ENCODE data around the gene SLCO4A1. TPM values are rescaled to one million over a fixed set of nuclear protein-coding genes. Genes with fewer than 3 reads are reported as not detected.

The SLCO4A1 gene
- total and polyA plus RNA-seq, 2 donors (not counting 1 experiment from before 2014, with no cell fraction given): 0.50 TPM; not detected in 1

GRCh38 chr20:62696989-62697388, 54.7 kb downstream of the SLCO4A1 start:
- Histone ChIP-seq H3K4me3 (replicated peaks in 1 of 4; ENCODE audit: control extremely low read depth in 1 of 4, insufficient read depth in 1 of 4, low read depth in 3 of 4, low read length in 4 of 4) (no peak overlapping the region), H3K27me3 (ENCODE audit: control insufficient read depth, insufficient read depth, low read length) (peaks cover 7% of the 10 kb centered on the region)
- no peak for DNase-seq (ENCODE audit: low read depth in 2 of 2)

DNA sequence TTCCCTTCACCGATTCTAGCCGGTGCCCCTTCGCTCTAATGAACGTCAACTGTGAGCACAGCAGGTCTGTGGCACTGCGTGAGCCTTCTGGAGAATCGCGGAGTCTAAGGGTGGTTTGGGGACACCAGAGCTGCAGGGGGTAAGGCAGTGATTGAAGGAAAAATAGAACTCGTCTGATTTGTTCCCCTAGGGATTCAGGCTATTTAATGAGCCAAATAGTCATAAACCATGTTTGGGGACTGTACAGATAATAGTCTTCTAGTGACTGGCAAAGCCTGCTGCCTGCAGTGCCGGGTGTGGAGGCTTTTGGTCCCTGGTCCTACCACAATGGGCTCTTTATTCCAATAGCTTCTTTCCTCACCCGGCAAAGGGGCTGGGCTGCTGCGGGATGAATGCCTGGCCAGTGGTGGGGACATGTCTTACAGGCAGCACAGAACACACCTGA, 55.2 kb downstream of the SLCO4A1 start:
- H3K9me3 ChIP-seq (ENCODE audit: control insufficient read depth, insufficient read depth, low read depth, low read length): no peaks in the 10 kb centered on the region
- no peak for TF ChIP-seq EZH2 (IDR thresholded peaks at IDR 0.05; ENCODE audit: low read length, missing control alignments)
- TF ChIP-seq, protein P1, sequence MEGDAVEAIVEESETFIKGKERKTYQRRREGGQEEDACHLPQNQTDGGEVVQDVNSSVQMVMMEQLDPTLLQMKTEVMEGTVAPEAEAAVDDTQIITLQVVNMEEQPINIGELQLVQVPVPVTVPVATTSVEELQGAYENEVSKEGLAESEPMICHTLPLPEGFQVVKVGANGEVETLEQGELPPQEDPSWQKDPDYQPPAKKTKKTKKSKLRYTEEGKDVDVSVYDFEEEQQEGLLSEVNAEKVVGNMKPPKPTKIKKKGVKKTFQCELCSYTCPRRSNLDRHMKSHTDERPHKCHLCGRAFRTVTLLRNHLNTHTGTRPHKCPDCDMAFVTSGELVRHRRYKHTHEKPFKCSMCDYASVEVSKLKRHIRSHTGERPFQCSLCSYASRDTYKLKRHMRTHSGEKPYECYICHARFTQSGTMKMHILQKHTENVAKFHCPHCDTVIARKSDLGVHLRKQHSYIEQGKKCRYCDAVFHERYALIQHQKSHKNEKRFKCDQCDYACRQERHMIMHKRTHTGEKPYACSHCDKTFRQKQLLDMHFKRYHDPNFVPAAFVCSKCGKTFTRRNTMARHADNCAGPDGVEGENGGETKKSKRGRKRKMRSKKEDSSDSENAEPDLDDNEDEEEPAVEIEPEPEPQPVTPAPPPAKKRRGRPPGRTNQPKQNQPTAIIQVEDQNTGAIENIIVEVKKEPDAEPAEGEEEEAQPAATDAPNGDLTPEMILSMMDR (conservative IDR thresholded peaks at IDR 0.05 in 1 of 2, IDR thresholded peaks at IDR 0.05 in 1 of 2; ENCODE audit: low read depth in 1 of 2, low read length in 2 of 2): no peak
- no peak overlapping the region for H3K9ac ChIP-seq (ENCODE audit: insufficient read depth, low read length)
- H3K27ac ChIP-seq (ENCODE audit: insufficient read depth, low read length): no peak overlapping the region
- no peak overlapping the region for H2AFZ ChIP-seq (ENCODE audit: low read length)
- no peak overlapping the region for H3K4me3 ChIP-seq (replicated peaks in 1 of 4; ENCODE audit: control extremely low read depth in 1 of 4, insufficient read depth in 1 of 4, low read depth in 3 of 4, low read length in 4 of 4)
- H3K4me2 ChIP-seq (ENCODE audit: extremely low read depth, insufficient read depth, low read length): no peak overlapping the region
- no peak for DNase-seq (ENCODE audit: low read depth in 2 of 2)
- H3K79me2 ChIP-seq (ENCODE audit: control insufficient read depth, insufficient read depth, low read length): no peaks in the 10 kb centered on the region
- no peaks in the 10 kb centered on the region for H3K36me3 ChIP-seq (ENCODE audit: control insufficient read depth, insufficient read depth, low read length)
- no peaks in the 10 kb centered on the region for H3K4me1 ChIP-seq (ENCODE audit: control insufficient read depth, extremely low read depth, insufficient read depth, low read length)
- peaks cover 7% of the 10 kb centered on the region for H3K27me3 ChIP-seq (ENCODE audit: control insufficient read depth, insufficient read depth, low read length)
- H4K20me1 ChIP-seq (ENCODE audit: control insufficient read depth, extremely low read depth, insufficient read depth, low read length): no peaks in the 10 kb centered on the region

More at GRCh38 chr20:62696989-62697388, 54.7 kb downstream of the SLCO4A1 start:
- no peaks in the 10 kb centered on the region for H3K4me1 ChIP-seq (ENCODE audit: control insufficient read depth, extremely low read depth, insufficient read depth, low read length)
- no peaks in the 10 kb centered on the region for H3K9me3 ChIP-seq (ENCODE audit: control insufficient read depth, insufficient read depth, low read depth, low read length)
- H3K36me3 ChIP-seq (ENCODE audit: control insufficient read depth, insufficient read depth, low read length): no peaks in the 10 kb centered on the region
- H3K9ac ChIP-seq (ENCODE audit: insufficient read depth, low read length): no peak overlapping the region
- H3K79me2 ChIP-seq (ENCODE audit: control insufficient read depth, insufficient read depth, low read length): no peaks in the 10 kb centered on the region
- TF ChIP-seq, protein P1 (conservative IDR thresholded peaks at IDR 0.05 in 1 of 2, IDR thresholded peaks at IDR 0.05 in 1 of 2; ENCODE audit: low read depth in 1 of 2, low read length in 2 of 2): no peak
- no peak for TF ChIP-seq EZH2 (IDR thresholded peaks at IDR 0.05; ENCODE audit: low read length, missing control alignments)
- no peak overlapping the region for H2AFZ ChIP-seq (ENCODE audit: low read length)
- no peak overlapping the region for H3K27ac ChIP-seq (ENCODE audit: insufficient read depth, low read length)
- H3K4me2 ChIP-seq (ENCODE audit: extremely low read depth, insufficient read depth, low read length): no peak overlapping the region
- no peaks in the 10 kb centered on the region for H4K20me1 ChIP-seq (ENCODE audit: control insufficient read depth, extremely low read depth, insufficient read depth, low read length)

DNA sequence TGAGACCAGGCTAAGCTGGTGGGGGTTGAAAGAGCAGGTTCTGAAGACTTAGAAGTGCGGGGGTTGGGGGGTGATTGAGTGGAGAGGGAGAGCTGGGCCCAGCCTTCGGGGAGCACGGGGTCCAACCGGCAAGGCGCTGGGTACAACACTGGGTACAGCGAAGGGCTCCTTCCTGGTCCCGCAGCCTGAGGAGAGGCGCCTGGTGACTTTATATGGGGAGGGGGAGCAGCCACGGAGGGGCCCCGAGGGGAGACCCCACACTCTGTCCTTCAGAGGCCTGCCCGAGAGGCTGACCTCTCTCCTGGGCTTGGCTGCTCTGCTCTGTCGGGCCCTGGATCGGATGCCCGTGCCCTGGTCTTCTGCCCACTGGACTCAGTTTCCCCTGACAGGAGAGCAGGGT, 55.9 kb downstream of the SLCO4A1 start:
- Histone ChIP-seq H2AFZ (ENCODE audit: low read length) (no peak overlapping the region), H3K27me3 (ENCODE audit: control insufficient read depth, insufficient read depth, low read length) (peaks cover 7% of the 10 kb centered on the region), H3K4me3 (replicated peaks in 1 of 4; ENCODE audit: control extremely low read depth in 1 of 4, insufficient read depth in 1 of 4, low read depth in 3 of 4, low read length in 4 of 4) (no peak overlapping the region), H3K4me2 (ENCODE audit: extremely low read depth, insufficient read depth, low read length) (no peak overlapping the region), H3K27ac (ENCODE audit: insufficient read depth, low read length) (no peak overlapping the region), H3K36me3 (ENCODE audit: control insufficient read depth, insufficient read depth, low read length) (no peaks in the 10 kb centered on the region), H3K9ac (ENCODE audit: insufficient read depth, low read length) (no peak overlapping the region), H3K4me1 (ENCODE audit: control insufficient read depth, extremely low read depth, insufficient read depth, low read length) (no peaks in the 10 kb centered on the region), H4K20me1 (ENCODE audit: control insufficient read depth, extremely low read depth, insufficient read depth, low read length) (no peaks in the 10 kb centered on the region), H3K79me2 (ENCODE audit: control insufficient read depth, insufficient read depth, low read length) (no peaks in the 10 kb centered on the region), H3K9me3 (ENCODE audit: control insufficient read depth, insufficient read depth, low read depth, low read length) (no peaks in the 10 kb centered on the region)
- DNase-seq (ENCODE audit: low read depth in 2 of 2): no peak
- no peak for TF ChIP-seq EZH2 (IDR thresholded peaks at IDR 0.05; ENCODE audit: low read length, missing control alignments)
- TF ChIP-seq, protein P1 (conservative IDR thresholded peaks at IDR 0.05 in 1 of 2, IDR thresholded peaks at IDR 0.05 in 1 of 2; ENCODE audit: low read depth in 1 of 2, low read length in 2 of 2): no peak

Measured in fibroblast of lung (primary cell).